Psoas muscle (tissue), 8 donors: ENCODE data around the gene NLRC5. TPM values are rescaled to one million over a fixed set of nuclear protein-coding genes. Genes with fewer than 3 reads are reported as not detected.
A peak's percentile ranks its signal among the peaks of the same experiment; 100 is the strongest.

Experiments
- ATAC-seq, 4 donors: fragments of 200-7000 bp; cut with Tn5 transposase; one replicate each; pipeline ENCODE4 v1.9.1; 2020; ENCODE audit warnings: moderate library complexity in 3 of 4, mild to moderate bottlenecking in 2 of 4
- DNase-seq, 2 donors: peaks; one replicate each; pipeline ENCODE4 v3.0.0-alpha.2; 2020
- H3K27ac ChIP-seq: fragments of 200-600 bp; one replicate; pipeline ENCODE4 v1.8.0; 2022
- H3K27me3 ChIP-seq, 3 donors: fragments of 200-600 bp in 1 of 3; one replicate each; pipeline versions ENCODE4 v1.6.1 to v1.8.0; 2013 to 2022; ENCODE audit warnings: low read length in 2 of 3, mild to moderate bottlenecking in 2 of 3, moderate library complexity in 1 of 3; ENCODE audit not compliant: insufficient read depth in 3 of 3
- H3K36me3 ChIP-seq, 2 donors: fragments of 200-600 bp in 1 of 2; one replicate each; pipeline versions ENCODE4 v1.6.1 to v1.8.0; 2013 to 2022; ENCODE audit warnings: low read depth in 1 of 2, mild to moderate bottlenecking in 1 of 2, moderate library complexity in 1 of 2; ENCODE audit not compliant: insufficient read depth in 1 of 2
- H3K4me1 ChIP-seq: fragments of 200-600 bp; one replicate; pipeline ENCODE4 v1.8.0; 2022
- H3K4me3 ChIP-seq: fragments of 200-600 bp; one replicate; pipeline ENCODE4 v1.8.0; 2022; ENCODE audit warnings: mild to moderate bottlenecking
- H3K9me3 ChIP-seq: fragments of 200-600 bp; one replicate; pipeline ENCODE4 v1.8.0; 2022
- CTCF ChIP-seq: fragments of 200-600 bp; IDR thresholded peaks from one replicate; pipeline ENCODE4 v1.8.0; 2022; ENCODE audit warnings: antibody characterized with exemption
- WGBS, 3 donors: extraction: QIAGEN DNeasy Blood & Tissue Kit; methylation state at CpG; one replicate each; pipeline versions ENCODE4 v1.1.6 to v1.1.7; 2013; 5-methylcytosine and 5-hydroxymethylcytosine counted together
- intact Hi-C, 2 donors: fragments of 100-400 bp; cut with DNase I; formaldehyde crosslinking; loops; one replicate each; pipeline versions ENCODE4 v1.11.0 to v1.14.2; 2022
- polyA plus RNA-seq, 3 donors: library from polyadenylated mRNA; stranded (reverse); fragments of 200-250 nt; gene quantifications; one replicate each; pipeline ENCODE4 v1.2.3, GENCODE V29; 2013
- total RNA-seq, 4 donors: library from RNA; stranded (reverse); fragmentation: NEBNext Ultra II Directional in 2 of 4; extraction: Animal tissue kit (Norgen Biotek cat#: 25700) in 2 of 4; gene quantifications; one replicate each; pipeline versions ENCODE4 v1.2.1 to v1.2.4, GENCODE V29; 2021 to 2023
- donor health status: healthy with polysubstance abuse.
- donor health status: DM: no; HTN: no; CAD: no; lungs with moderate emphysema.
- donor health status: Bipolar disorder and iron deficiency.
- donor health status: healthy.
- donor health status: DM: yes; HTN: yes; CAD: no.
- donor health status: DM: no; HTN: no; CAD: no.
- donor health status: DM: no; HTN: no; CAD: no.
- donor health status: DM: yes; HTN: yes; CAD: no.

NLRC5 gene
- total and polyA plus RNA-seq, 7 donors: 2.3 to 13.6 (median 6.4) TPM

GRCh38 chr16:57008440-57008839 is 19.1 kb downstream of the NLRC5 start:
- H3K4me3 ChIP-seq: no peak overlapping the region
- H3K27ac ChIP-seq: no peak overlapping the region
- no peak for TF ChIP-seq CTCF

GRCh38 chr16:57009643-57010170 is 20.4 kb downstream of the NLRC5 start:
- peaks cover 6% of the 10 kb centered on the region for H3K9me3 ChIP-seq
- 87 to 92% (median 90%) methylated on average over 2 of the region's 2 CpGs for WGBS, 3 donors
- H3K36me3 ChIP-seq: no peaks in the 10 kb centered on the region
- TF ChIP-seq CTCF: no peak
- no peak overlapping the region for H3K4me3 ChIP-seq
- H3K4me1 ChIP-seq: no peaks in the 10 kb centered on the region
- H3K27me3 ChIP-seq: no peaks in the 10 kb centered on the region
- DNase-seq (no peak), ATAC-seq (no peak)
- no peak overlapping the region for H3K27ac ChIP-seq
- intact Hi-C loops: no loop called here

More at GRCh38 chr16:57008440-57008839, 19.1 kb downstream of the NLRC5 start:
- ATAC-seq (no peak), DNase-seq (no peak)
- H3K36me3 ChIP-seq: no peaks in the 10 kb centered on the region
- H3K9me3 ChIP-seq: no peaks in the 10 kb centered on the region
- intact Hi-C loops: no loop called here
- no peaks in the 10 kb centered on the region for H3K4me1 ChIP-seq
- 95 to 98% (median 95%) methylated on average over 1 of the region's 1 CpG for WGBS, 3 donors
- no peaks in the 10 kb centered on the region for H3K27me3 ChIP-seq

- H3K27ac ChIP-seq: no peak overlapping the region
- H3K9me3 ChIP-seq: peaks cover 6% of the 10 kb centered on the region
- WGBS, 3 donors: 84 to 87% (median 86%) methylated on average over 13 of the region's 13 CpGs
- H3K27me3 ChIP-seq: no peaks in the 10 kb centered on the region
- H3K36me3 ChIP-seq: no peaks in the 10 kb centered on the region
- ATAC-seq: no peak
- no peak for DNase-seq
- H3K4me1 ChIP-seq: no peaks in the 10 kb centered on the region
- no peak for TF ChIP-seq CTCF
- H3K4me3 ChIP-seq: no peak overlapping the region
- intact Hi-C loops: no loop called here
Observed at GRCh38 chr16:57012353-57012752, 23.0 kb downstream of the NLRC5 start.

- Histone ChIP-seq H3K4me1 (no peaks in the 10 kb centered on the region), H3K27ac (no peak overlapping the region), H3K27me3 (no peaks in the 10 kb centered on the region), H3K4me3 (no peak overlapping the region), H3K36me3 (no peaks in the 10 kb centered on the region), H3K9me3 (peaks cover 6% of the 10 kb centered on the region)
- DNase-seq (no peak), ATAC-seq (no peak)
- intact Hi-C loops: no loop called here
- TF ChIP-seq CTCF: no peak
- 72 to 82% (median 74%) methylated on average over 2 of the region's 2 CpGs for WGBS, 3 donors
Observed at GRCh38 chr16:57013229-57013628, 23.9 kb downstream of the NLRC5 start.

- Histone ChIP-seq H3K36me3 (no peaks in the 10 kb centered on the region), H3K4me3 (no peak overlapping the region), H3K27ac (peak overlapping the region; percentile 19), H3K4me1 (no peaks in the 10 kb centered on the region), H3K27me3 (no peaks in the 10 kb centered on the region), H3K9me3 (peaks cover 6% of the 10 kb centered on the region)
- 70 to 96% (median 91%) methylated on average over 2 of the region's 2 CpGs for WGBS, 3 donors
- no peak for ATAC-seq
- no peak for DNase-seq
- no peak for TF ChIP-seq CTCF
- intact Hi-C loops: no loop called here
Observed at GRCh38 chr16:57013902-57014301, 24.5 kb downstream of the NLRC5 start.
